ENCODE data around the gene PLPP7.
"Not testable (repeated sequence)": the region's sequence is repeated elsewhere in the genome, so short reads cannot be mapped to it uniquely, and the experiment has no call there.

The PLPP7 gene

GRCh38 chr9:131289301-131290035, at the start of gene PLPP7:
TSS of gene PLPP7 (plus strand) at chr9:131289723. CDS start at chr9:131289998, 275 bp downstream.
- peaks cover 4% of the 10 kb centered on the region for H3K27me3 ChIP-seq
- no peak within 1 kb of the TSS for H3K4me3 ChIP-seq (ENCODE audit: low read depth in 1 of 2, low read length in 1 of 2)

GRCh38 chr9:131240047-131240921, 49.2 kb upstream of the PLPP7 start:
- H3K36me3 ChIP-seq, result peaks cover 13% of the 10 kb centered on the region
- no peaks in the 10 kb centered on the region for H3K27me3 ChIP-seq
- no peaks in the 10 kb centered on the region for H3K9me3 ChIP-seq
- H3K4me1 ChIP-seq (ENCODE audit: control insufficient read depth in 1 of 2, insufficient read depth in 1 of 2, low read depth in 1 of 2, low read length in 1 of 2), result peaks cover 24 to 25% of the 10 kb centered on the region in 2 experiments
- no peak overlapping the region for H3K27ac ChIP-seq
- H3K4me3 ChIP-seq (ENCODE audit: low read depth in 1 of 2, low read length in 1 of 2), result no peak overlapping the region
- TF ChIP-seq CTCF (IDR thresholded peaks at IDR 0.05), result no peak

More at GRCh38 chr9:131289301-131290035, at the start of gene PLPP7:
- Histone ChIP-seq H3K27ac (no peak within 1 kb of the TSS), H3K9me3 (no peaks in the 10 kb centered on the region), H3K4me1 (ENCODE audit: control insufficient read depth in 1 of 2, insufficient read depth in 1 of 2, low read depth in 1 of 2, low read length in 1 of 2) (no peaks in the 10 kb centered on the region), H3K36me3 (no peaks in the 10 kb centered on the region)
- no peak for TF ChIP-seq CTCF (IDR thresholded peaks at IDR 0.05)

- H3K4me1 ChIP-seq (ENCODE audit: control insufficient read depth in 1 of 2, insufficient read depth in 1 of 2, low read depth in 1 of 2, low read length in 1 of 2); H3K9me3 ChIP-seq; H3K4me3 ChIP-seq (ENCODE audit: low read depth in 1 of 2, low read length in 1 of 2); H3K27ac ChIP-seq; H3K36me3 ChIP-seq; H3K27me3 ChIP-seq: not testable (repeated sequence)
Observed at GRCh38 chr9:131244331-131244730, 45.2 kb upstream of the PLPP7 start.

GRCh38 chr9:131246618-131247017, 42.9 kb upstream of the PLPP7 start:
- TF ChIP-seq CTCF (IDR thresholded peaks at IDR 0.05), result no peak
- no peak overlapping the region for H3K27ac ChIP-seq
- H3K9me3 ChIP-seq, result no peaks in the 10 kb centered on the region
- peaks cover 1 to 4% of the 10 kb centered on the region in 2 experiments for H3K4me1 ChIP-seq (ENCODE audit: control insufficient read depth in 1 of 2, insufficient read depth in 1 of 2, low read depth in 1 of 2, low read length in 1 of 2)
- H3K4me3 ChIP-seq (ENCODE audit: low read depth in 1 of 2, low read length in 1 of 2), result no peak overlapping the region
- no peaks in the 10 kb centered on the region for H3K27me3 ChIP-seq
- H3K36me3 ChIP-seq, result no peaks in the 10 kb centered on the region

- H3K4me1 ChIP-seq (ENCODE audit: control insufficient read depth in 1 of 2, insufficient read depth in 1 of 2, low read depth in 1 of 2, low read length in 1 of 2), result peaks cover 56 to 59% of the 10 kb centered on the region in 2 experiments
- H3K36me3 ChIP-seq, result no peaks in the 10 kb centered on the region
- no peak for TF ChIP-seq CTCF (IDR thresholded peaks at IDR 0.05)
- H3K27me3 ChIP-seq, result no peaks in the 10 kb centered on the region
- peak overlapping the region; percentile 61 to 89 for H3K4me3 ChIP-seq (ENCODE audit: low read depth in 1 of 2, low read length in 1 of 2)
- H3K27ac ChIP-seq, result peak overlapping the region; percentile 96
- H3K9me3 ChIP-seq, result no peaks in the 10 kb centered on the region
Observed at GRCh38 chr9:131252120-131252519, 37.4 kb upstream of the PLPP7 start.

Measured in neutrophil (primary cell).